ENCODE measurements around the gene ZBTB7C.

DNA sequence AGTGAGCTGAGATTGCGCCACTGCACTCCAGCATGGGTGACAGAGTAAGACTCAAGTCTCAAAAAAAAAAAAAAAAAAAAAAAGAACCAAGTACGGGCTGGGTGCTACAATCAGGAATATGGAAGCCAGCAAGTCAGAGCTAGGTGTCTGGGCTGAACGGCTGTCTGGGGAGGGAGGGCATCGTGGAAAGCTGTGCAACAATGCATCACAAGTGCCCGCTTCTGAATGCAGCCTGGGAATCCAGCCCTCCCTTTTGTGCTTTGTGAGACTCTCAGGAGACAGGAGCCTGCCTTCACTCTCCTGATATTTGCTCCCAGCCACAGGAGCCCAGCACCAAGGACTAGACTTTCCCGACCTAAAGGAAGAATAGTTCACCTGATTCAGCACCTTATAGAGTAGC lies 353.8 kb downstream of the ZBTB7C start:
- TF ChIP-seq, protein P1, sequence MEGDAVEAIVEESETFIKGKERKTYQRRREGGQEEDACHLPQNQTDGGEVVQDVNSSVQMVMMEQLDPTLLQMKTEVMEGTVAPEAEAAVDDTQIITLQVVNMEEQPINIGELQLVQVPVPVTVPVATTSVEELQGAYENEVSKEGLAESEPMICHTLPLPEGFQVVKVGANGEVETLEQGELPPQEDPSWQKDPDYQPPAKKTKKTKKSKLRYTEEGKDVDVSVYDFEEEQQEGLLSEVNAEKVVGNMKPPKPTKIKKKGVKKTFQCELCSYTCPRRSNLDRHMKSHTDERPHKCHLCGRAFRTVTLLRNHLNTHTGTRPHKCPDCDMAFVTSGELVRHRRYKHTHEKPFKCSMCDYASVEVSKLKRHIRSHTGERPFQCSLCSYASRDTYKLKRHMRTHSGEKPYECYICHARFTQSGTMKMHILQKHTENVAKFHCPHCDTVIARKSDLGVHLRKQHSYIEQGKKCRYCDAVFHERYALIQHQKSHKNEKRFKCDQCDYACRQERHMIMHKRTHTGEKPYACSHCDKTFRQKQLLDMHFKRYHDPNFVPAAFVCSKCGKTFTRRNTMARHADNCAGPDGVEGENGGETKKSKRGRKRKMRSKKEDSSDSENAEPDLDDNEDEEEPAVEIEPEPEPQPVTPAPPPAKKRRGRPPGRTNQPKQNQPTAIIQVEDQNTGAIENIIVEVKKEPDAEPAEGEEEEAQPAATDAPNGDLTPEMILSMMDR (IDR thresholded peaks at IDR 0.05), result no peak
- TF ChIP-seq POLR2AphosphoS5 (IDR thresholded peaks at IDR 0.05), result no peak
- no peak for TF ChIP-seq POLR2A (IDR thresholded peaks at IDR 0.05)
- no peak for TF ChIP-seq EP300 (IDR thresholded peaks at IDR 0.05)
